ENCODE measurements around the gene MYO3B. TPM values are rescaled to one million over a fixed set of nuclear protein-coding genes. Genes with fewer than 3 reads are reported as not detected.

Gene MYO3B
- total and polyA plus RNA-seq, 4 experiments from 2014 or later: not detected

DNA sequence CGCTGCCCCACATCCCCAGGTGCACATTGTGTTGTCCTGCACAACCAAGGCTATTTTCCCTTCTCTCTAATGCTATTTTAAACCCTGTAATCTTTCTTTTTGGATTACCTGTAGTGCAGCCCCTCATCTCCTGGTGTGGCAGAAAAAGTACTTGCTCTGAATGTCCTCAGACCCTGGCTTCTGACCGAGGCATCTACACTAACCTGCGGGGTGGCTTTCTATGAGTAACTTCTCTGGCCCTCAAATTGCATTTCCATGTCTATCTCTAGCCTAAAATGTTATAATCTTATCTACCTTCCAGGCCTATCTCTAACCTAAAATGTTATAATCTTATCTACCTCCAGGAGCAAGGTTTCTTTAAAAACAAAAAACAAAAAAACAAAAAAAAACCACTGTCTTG lies 519.0 kb downstream of the MYO3B start:
- H3K36me3 Mint-ChIP-seq: no peaks in the 10 kb centered on the region
- ChIA-PET POLR2A (ENCODE audit: partially characterized antibody) (no interaction called here), CTCF (ENCODE audit: partially characterized antibody) (no interaction called here)
- peaks cover 10 to 22% of the 10 kb centered on the region in 2 donors for H3K27me3 Mint-ChIP-seq
- Histone ChIP-seq H3K4me3 (ENCODE audit: low read length in 2 of 2) (no peak overlapping the region), H3K36me3 (ENCODE audit: insufficient read depth, low read length) (no peaks in the 10 kb centered on the region), H3K9me3 (ENCODE audit: control insufficient read depth in 1 of 2, low read length in 2 of 2) (no peaks in the 10 kb centered on the region), H3K27ac (ENCODE audit: low read depth, low read length) (no peak overlapping the region), H3K27me3 (ENCODE audit: insufficient read depth, low read length) (no peaks in the 10 kb centered on the region), H3K4me1 (ENCODE audit: insufficient read depth, low read length) (no peaks in the 10 kb centered on the region)
- H3K4me3 Mint-ChIP-seq: no peak overlapping the region
- peaks cover 0 to 4% (median 0%) of the 10 kb centered on the region in 8 donors for H3K9me3 Mint-ChIP-seq
- no peak overlapping the region for H3K27ac Mint-ChIP-seq
- H3K4me1 Mint-ChIP-seq: no peaks in the 10 kb centered on the region
- intact Hi-C loops (cut with micrococcal nuclease): no loop called here
- DNase-seq: no peak

GRCh38 chr2:170701011-170701410 lies 523.1 kb downstream of the MYO3B start:
- DNase-seq: no peak
- no peaks in the 10 kb centered on the region for H3K9me3 ChIP-seq (ENCODE audit: control insufficient read depth in 1 of 2, low read length in 2 of 2)
- H3K4me3 Mint-ChIP-seq: no peak overlapping the region
- CTCF ChIA-PET (ENCODE audit: partially characterized antibody): interaction anchor here (0.8 to 1.1 kb wide), 2 partner anchors 26 to 112 kb away, joined by 3 read pairs; no protein-coding TSS in a partner anchor
- H3K36me3 Mint-ChIP-seq: no peaks in the 10 kb centered on the region
- no peaks in the 10 kb centered on the region for H3K4me1 ChIP-seq (ENCODE audit: insufficient read depth, low read length)
- no peak overlapping the region for H3K4me3 ChIP-seq (ENCODE audit: low read length in 2 of 2)
- intact Hi-C loops (cut with micrococcal nuclease): no loop called here
- H3K4me1 Mint-ChIP-seq: no peaks in the 10 kb centered on the region
- H3K27ac Mint-ChIP-seq: no peak overlapping the region
- POLR2A ChIA-PET (ENCODE audit: partially characterized antibody): no interaction called here
- peaks cover 0 to 14% (median 4%) of the 10 kb centered on the region in 8 donors for H3K9me3 Mint-ChIP-seq
- no peak overlapping the region for H3K27ac ChIP-seq (ENCODE audit: low read depth, low read length)
- peaks cover 24 to 30% of the 10 kb centered on the region in 2 donors for H3K27me3 Mint-ChIP-seq
- H3K36me3 ChIP-seq (ENCODE audit: insufficient read depth, low read length): no peaks in the 10 kb centered on the region
- no peaks in the 10 kb centered on the region for H3K27me3 ChIP-seq (ENCODE audit: insufficient read depth, low read length)

GRCh38 chr2:170703776-170704476 lies 526.0 kb downstream of the MYO3B start:
- Histone ChIP-seq H3K27me3 (ENCODE audit: insufficient read depth, low read length) (no peaks in the 10 kb centered on the region), H3K36me3 (ENCODE audit: insufficient read depth, low read length) (no peaks in the 10 kb centered on the region), H3K27ac (ENCODE audit: low read depth, low read length) (no peak overlapping the region), H3K4me1 (ENCODE audit: insufficient read depth, low read length) (no peaks in the 10 kb centered on the region), H3K4me3 (ENCODE audit: low read length in 2 of 2) (no peak overlapping the region), H3K9me3 (ENCODE audit: control insufficient read depth in 1 of 2, low read length in 2 of 2) (no peaks in the 10 kb centered on the region)
- peaks cover 0 to 5% (median 0%) of the 10 kb centered on the region in 4 donors for H3K4me1 Mint-ChIP-seq
- CTCF ChIA-PET (ENCODE audit: partially characterized antibody): interaction anchor here (0.7 kb wide), 1 partner anchor 28 kb away, joined by 3 read pairs; no protein-coding TSS in a partner anchor
- H3K27ac Mint-ChIP-seq: no peak overlapping the region
- peaks cover 0 to 14% (median 4%) of the 10 kb centered on the region in 8 donors for H3K9me3 Mint-ChIP-seq
- no peak for DNase-seq
- no peak overlapping the region for H3K4me3 Mint-ChIP-seq
- H3K36me3 Mint-ChIP-seq: no peaks in the 10 kb centered on the region
- POLR2A ChIA-PET (ENCODE audit: partially characterized antibody): no interaction called here
- peaks cover 29 to 35% of the 10 kb centered on the region in 2 donors for H3K27me3 Mint-ChIP-seq
- intact Hi-C loops (cut with micrococcal nuclease): no loop called here

Data from CD4-positive, alpha-beta memory T cell (primary cell).